Raji (cell line): ENCODE data around the gene NCKAP5.

Experiments
- POLR2A ChIP-seq: IDR thresholded peaks from 2 replicates; pipeline ENCODE4 v1.6.1; 2011; ENCODE audit warnings: low read depth, low read length, control low read depth; ENCODE audit not compliant: insufficient read depth

The NCKAP5 gene

GRCh38 chr2:133248264-133248663 lies 320.0 kb downstream of the NCKAP5 start:
- TF ChIP-seq POLR2A = no peak

- no peak for TF ChIP-seq POLR2A
Observed at GRCh38 chr2:133247631-133248030, 320.6 kb downstream of the NCKAP5 start.

DNA sequence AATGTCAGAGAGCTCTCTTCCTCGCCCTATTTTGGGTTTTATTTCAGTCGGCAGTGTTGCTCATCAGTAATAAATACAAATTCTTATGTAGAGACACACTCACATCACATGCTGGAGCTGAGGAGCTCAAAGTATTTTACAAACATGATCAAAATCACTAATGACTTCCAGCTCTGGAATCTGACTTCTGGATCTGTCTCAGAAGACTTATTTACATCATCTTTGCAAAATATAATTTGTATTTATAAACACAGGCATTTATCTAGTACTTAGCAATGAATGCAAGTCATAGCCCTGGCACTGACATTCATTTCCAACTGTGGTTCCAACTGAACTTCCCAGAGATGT lies 327.1 kb downstream of the NCKAP5 start:
- TF ChIP-seq POLR2A = no peak

DNA sequence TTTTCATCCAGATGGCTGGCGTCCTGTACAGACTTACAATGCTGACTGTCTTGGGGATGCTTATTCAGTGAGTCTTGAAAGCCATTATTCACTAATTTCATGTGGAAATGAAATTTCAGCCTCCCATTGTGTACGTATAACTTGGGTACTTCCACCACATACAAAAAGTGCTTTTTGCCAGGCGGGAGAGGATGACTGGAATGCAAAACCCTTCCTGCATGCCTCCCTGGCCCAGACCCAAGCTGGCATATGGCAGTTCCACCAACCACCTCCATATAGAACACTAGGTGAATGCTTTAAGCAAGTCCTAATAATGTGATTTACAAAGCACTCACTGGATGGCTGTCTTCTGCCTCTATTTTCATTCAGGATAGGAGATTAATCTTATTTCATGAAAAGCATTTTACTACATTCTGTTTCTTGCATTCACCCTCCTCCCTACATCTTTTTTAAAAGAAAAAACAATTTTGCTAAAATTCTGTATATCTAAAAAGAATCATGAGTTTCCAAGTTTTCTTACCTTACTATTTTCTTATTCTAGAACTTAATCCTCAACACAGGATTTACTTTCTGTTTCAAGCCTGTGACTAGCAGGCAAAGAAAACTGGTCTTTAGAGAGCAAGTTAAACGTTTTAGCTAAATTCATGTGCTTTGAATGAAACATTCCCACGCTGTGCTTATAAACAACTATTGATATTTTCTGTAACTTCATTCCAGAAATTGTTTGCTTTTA lies 327.6 kb downstream of the NCKAP5 start:
- TF ChIP-seq POLR2A = no peak

GRCh38 chr2:133235968-133236367 lies 332.3 kb downstream of the NCKAP5 start:
- no peak for TF ChIP-seq POLR2A

GRCh38 chr2:133232556-133232955 lies 335.7 kb downstream of the NCKAP5 start:
- no peak for TF ChIP-seq POLR2A

DNA sequence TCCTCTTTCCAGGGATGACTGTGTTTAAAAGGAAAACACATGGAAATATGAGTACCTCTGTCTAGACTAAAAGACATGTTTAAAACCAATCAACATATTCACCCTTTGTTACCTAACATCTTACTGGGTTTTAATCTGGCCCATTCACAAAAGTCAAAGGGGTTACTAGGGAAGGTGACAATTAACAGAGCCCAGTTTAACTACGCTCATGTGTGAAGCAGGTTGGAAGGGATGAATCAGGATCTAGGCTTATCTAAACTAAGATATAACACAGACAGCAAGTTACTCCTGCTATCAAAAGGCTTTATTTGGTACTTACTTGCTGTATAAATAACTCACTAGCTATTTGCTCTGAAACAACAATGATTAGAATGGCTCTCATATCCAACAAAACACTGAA lies 337.0 kb downstream of the NCKAP5 start:
- no peak for TF ChIP-seq POLR2A

DNA sequence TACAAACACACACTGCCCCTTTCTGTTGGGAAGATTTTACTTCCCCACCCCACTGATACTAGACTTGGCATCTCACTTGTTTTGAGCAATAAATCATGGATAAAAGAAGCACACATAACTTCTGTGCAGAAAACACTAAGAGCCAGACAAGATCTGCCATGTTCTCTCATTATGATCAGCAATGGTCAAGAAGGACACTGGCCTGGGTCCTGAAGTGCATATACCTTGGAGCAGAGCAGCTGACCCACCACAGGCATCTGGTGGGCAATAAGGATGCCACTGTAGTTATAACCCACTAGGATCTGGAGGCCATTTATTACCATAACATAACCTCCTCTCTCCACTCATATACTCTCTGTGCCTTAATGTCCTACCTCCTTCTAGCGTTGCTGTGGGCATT lies 338.3 kb downstream of the NCKAP5 start:
- no peak for TF ChIP-seq POLR2A

GRCh38 chr2:133223226-133223625 lies 345.0 kb downstream of the NCKAP5 start:
- no peak for TF ChIP-seq POLR2A

- no peak for TF ChIP-seq POLR2A
Observed at GRCh38 chr2:133221398-133221797, 346.9 kb downstream of the NCKAP5 start.

GRCh38 chr2:133218204-133218603 lies 350.1 kb downstream of the NCKAP5 start:
- TF ChIP-seq POLR2A = no peak

- TF ChIP-seq POLR2A = no peak
Observed at GRCh38 chr2:133215477-133215876, 352.8 kb downstream of the NCKAP5 start.

- no peak for TF ChIP-seq POLR2A
Observed at GRCh38 chr2:133213651-133214050, 354.6 kb downstream of the NCKAP5 start.

DNA sequence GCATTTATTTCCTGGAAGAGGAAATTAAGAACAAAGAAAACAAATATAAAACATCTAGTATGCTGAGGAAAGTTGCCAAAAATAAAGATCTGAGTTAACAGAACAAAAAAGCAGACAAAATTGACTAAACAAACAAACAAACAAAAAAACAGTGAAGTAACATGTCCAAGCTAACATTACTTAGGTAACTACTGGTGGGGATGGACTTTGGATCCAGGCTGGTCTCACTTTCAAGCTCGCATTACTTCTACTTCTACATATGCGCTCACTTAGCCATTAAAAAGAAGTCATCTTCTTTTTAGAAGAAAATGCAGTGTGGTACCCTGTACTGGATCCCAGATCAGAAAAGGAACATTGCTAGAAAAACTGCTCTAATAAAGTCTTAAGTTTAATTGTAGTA lies 358.9 kb downstream of the NCKAP5 start:
- no peak for TF ChIP-seq POLR2A

DNA sequence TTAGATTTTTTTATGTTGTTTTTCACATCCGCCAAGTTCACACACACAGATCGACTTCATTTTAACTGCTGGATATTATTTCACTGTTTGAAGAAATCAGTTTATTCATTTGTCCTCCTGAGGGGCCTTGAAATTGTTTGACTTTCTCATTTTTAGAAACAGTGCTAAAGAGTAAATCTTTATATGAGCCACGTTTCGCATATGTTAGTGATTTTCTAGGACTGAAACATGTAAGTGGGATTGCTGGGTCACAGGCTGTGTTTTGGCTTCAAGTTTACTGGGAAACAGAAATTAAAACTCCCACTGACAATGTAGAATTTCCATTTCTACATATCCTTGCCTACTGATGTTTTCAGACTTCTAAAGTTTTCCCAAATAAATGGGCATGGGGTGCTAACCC lies 363.8 kb downstream of the NCKAP5 start:
- no peak for TF ChIP-seq POLR2A

DNA sequence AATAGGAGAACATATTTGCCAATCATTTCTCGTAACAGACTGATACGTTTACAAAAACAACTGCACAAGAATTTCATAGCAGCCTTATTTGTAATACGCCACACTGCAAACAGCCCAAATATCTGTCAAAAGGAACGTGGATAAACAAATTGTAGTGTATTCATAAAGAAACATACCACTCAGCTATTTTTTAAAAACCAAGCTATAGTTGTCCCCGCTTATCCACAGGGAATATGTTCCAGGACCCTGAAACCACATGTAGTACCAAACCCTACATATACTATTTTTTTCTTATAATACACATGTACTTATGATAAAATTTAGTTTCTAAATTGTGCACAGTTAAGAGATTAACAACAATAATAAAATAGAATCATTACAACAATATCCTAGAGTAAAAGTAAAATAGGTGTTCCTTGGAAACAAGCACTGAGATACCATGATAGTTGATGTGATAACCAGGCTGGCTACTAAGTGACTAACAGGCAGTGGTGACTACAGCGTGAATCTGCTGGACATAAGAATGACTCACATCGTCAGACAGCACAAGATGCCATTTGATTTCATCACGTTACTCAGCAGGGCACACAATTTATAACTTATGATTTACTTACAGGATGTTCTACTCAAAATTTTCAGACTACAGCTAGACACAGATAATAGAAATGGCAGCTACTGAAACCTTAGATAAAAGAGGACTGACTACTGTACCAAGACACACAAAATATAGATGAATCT lies 367.4 kb downstream of the NCKAP5 start:
- TF ChIP-seq POLR2A = no peak

DNA sequence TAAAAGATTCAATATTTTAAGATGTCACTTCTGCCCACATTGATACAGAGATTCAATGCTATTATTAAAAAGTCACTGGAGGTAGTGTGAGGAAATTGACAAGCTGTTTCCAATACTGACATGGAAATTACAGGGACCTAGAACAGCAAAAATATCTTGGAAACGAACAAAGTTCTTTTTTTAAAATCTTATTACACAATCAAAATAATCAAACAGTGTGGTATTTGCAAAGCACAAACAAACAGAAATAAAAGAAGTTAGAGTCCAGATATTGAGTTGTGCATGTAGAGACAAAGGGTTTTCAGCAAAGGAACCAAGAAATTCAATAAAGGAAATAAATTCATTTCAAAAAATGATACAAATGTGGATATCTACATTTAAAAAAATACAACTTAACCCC lies 369.6 kb downstream of the NCKAP5 start:
- no peak for TF ChIP-seq POLR2A

DNA sequence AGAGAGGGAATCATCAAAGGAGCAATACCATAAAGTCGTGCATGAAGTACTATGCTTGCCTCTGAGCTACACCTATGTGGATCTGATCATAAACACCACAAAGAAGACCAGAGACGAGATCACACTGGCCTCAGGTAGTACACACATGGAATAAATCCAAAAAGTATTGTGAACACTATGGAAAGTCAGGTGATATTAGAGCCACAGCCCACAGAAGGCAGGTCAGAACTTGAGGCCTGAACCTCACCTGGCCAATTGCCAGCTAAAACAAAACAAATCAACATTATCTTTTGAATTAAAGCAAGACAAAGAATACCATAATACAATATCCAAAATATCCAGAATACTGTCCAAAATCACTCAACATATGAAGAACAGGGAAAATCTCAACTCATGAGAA lies 371.1 kb downstream of the NCKAP5 start:
- no peak for TF ChIP-seq POLR2A
